ENCODE data around the gene FBRSL1. TPM values are rescaled to one million over a fixed set of nuclear protein-coding genes. Genes with fewer than 3 reads are reported as not detected.

The FBRSL1 gene
- total RNA-seq, 4 donors from 2014 or later: 5.9 to 34.3 (median 23.4) TPM

- no CpG with 5 or more reads among the region's 35 CpGs for WGBS, 2 donors
- TF ChIP-seq POLR2A (IDR thresholded peaks at IDR 0.05) (no peak), CTCF (IDR thresholded peaks at IDR 0.05) (no peak)
Measured at GRCh38 chr12:132451172-132451835, 38.6 kb upstream of the FBRSL1 start.

GRCh38 chr12:132451836-132452195 is 38.1 kb upstream of the FBRSL1 start:
- intact Hi-C loops (cut with DNase I): no loop called here

More at GRCh38 chr12:132451172-132451835, 38.6 kb upstream of the FBRSL1 start:
- Histone ChIP-seq H3K27ac (peak overlapping the region in 1 of 4 donors; percentile 34), H3K27me3 (peaks cover 0 to 86% (median 2%) of the 10 kb centered on the region in 4 donors), H3K9me3 (no peaks in the 10 kb centered on the region), H3K4me3 (no peak overlapping the region), H3K4me1 (peaks cover 0 to 17% (median 3%) of the 10 kb centered on the region in 3 donors), H3K36me3 (no peaks in the 10 kb centered on the region)
- no peak for DNase-seq
- intact Hi-C loops (cut with DNase I): no loop called here

DNA sequence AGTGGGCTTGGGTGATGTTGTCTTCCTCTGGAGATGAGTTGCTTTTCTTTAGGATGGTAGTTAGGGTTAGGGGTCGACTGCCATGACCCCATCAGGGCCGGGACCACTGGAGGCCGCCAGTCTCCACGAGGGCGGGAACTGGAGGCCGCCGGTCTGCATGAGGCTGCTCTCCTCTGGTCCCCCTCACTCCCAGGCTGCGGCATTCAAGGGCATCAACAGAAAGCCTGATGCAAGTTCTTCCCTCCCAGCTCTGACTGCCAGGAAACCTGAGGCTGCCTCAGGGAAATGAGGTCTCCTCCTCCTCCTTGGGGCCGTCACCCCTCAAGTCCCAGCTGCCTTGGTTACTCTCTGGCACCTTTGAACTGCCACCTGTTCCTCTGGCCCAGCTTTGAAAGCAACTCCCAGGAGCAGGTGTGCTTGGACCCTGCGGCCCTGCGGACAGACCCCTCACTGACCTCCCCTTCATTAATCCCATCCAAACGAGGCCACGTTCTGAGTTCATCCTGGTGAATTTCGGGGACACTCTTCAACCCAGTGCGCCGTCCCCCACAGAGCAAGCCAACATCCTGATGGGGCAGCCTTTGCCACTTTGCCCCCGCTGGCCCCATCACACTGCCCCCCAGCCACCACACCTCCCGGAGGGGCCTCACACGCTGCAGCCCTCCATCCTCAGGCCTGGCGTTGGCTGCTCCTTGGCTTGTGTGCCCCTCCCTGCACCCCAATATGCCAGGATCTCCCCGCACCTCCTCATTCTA is 37.2 kb upstream of the FBRSL1 start:
- Histone ChIP-seq H3K36me3 (no peaks in the 10 kb centered on the region), H3K4me1 (peaks cover 0 to 13% (median 3%) of the 10 kb centered on the region in 3 donors), H3K4me3 (no peak overlapping the region), H3K27ac (no peak overlapping the region), H3K27me3 (peaks cover 0 to 85% (median 2%) of the 10 kb centered on the region in 4 donors), H3K9me3 (no peaks in the 10 kb centered on the region)
- TF ChIP-seq POLR2A (IDR thresholded peaks at IDR 0.05): no peak
- no peak for TF ChIP-seq CTCF (IDR thresholded peaks at IDR 0.05)
- intact Hi-C loops (cut with DNase I): no loop called here
- no peak for DNase-seq
- 77 to 83% methylated on average over 13 to 14 of the region's 21 CpGs for WGBS, 2 donors

More at GRCh38 chr12:132451836-132452195, 38.1 kb upstream of the FBRSL1 start:
- Histone ChIP-seq H3K4me1 (peaks cover 0 to 13% (median 3%) of the 10 kb centered on the region in 3 donors), H3K27me3 (peaks cover 0 to 90% (median 2%) of the 10 kb centered on the region in 4 donors), H3K27ac (no peak overlapping the region), H3K4me3 (no peak overlapping the region), H3K36me3 (no peaks in the 10 kb centered on the region), H3K9me3 (no peaks in the 10 kb centered on the region)
- WGBS, 2 donors: 60 to 73% methylated on average over 2 to 4 of the region's 10 CpGs
- DNase-seq: no peak
- TF ChIP-seq POLR2A (IDR thresholded peaks at IDR 0.05) (no peak), CTCF (IDR thresholded peaks at IDR 0.05) (no peak)

DNA sequence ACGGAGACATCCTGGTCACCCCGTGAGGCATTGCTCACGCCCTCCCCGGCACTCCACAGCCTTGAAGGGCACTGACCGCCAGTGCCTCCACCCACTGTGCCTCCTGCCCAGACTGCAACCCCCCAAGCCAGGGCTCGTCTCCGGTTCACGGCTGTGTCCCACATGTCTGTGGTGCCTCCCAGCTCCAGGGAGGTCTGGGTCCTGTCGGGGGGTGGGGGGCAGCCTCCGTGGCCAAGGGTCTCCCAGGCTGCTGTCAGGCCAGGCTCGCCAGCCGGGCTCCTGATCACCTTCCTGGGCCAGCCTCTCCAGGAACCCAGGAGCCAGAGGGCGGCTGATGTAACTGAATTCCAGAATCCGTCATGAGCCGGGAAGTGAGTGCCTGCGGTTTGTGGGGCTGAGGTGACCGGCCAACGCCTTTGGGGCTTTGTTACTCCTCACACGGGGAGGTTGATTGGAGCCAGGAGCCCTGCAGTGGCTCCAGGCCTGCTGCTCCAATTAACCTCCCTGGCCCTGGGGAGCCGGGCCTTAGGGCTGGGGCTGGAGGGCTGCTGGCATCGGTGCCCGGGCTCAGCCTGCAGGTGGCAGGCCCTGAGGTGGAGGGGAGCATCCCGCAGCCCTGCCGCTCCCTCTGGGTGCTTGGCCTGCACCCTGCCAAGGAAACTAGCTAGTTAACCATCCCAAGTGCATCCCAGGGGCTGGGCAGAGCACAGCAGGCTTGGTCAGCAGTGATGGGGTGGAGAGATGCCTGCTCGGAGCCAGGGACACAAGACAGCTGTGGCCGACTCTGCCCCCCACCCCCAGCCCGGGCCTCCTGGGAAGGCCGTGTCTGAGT is 36.4 kb upstream of the FBRSL1 start:
- Histone ChIP-seq H3K36me3 (no peaks in the 10 kb centered on the region), H3K27ac (no peak overlapping the region), H3K9me3 (no peaks in the 10 kb centered on the region), H3K4me1 (peaks cover 0 to 13% (median 3%) of the 10 kb centered on the region in 3 donors), H3K27me3 (peaks cover 0 to 82% (median 2%) of the 10 kb centered on the region in 4 donors), H3K4me3 (no peak overlapping the region)
- intact Hi-C loops (cut with DNase I): no loop called here
- 64 to 66% methylated on average over 5 to 8 of the region's 28 CpGs for WGBS, 2 donors
- DNase-seq: no peak
- TF ChIP-seq CTCF (IDR thresholded peaks at IDR 0.05): no peak
- no peak for TF ChIP-seq POLR2A (IDR thresholded peaks at IDR 0.05)
